Glutamatergic neuron (in vitro differentiated cells): Measurements from ENCODE around the gene SRGAP1. TPM values are rescaled to one million over a fixed set of nuclear protein-coding genes. Genes with fewer than 3 reads are reported as not detected.
"Not testable (repeated sequence)": the region's sequence is repeated elsewhere in the genome, so short reads cannot be mapped to it uniquely, and the experiment has no call there.

Experiments
- DNase-seq: peaks from one replicate; pipeline ENCODE4 v3.0.0; 2022
- H3K27ac Mint-ChIP-seq: one replicate; pipeline ENCODE4 v1.8.0; 2020; ENCODE audit warnings: mild to moderate bottlenecking, mixed read lengths, inconsistent platforms; ENCODE audit not compliant: unreplicated experiment
- H3K27me3 Mint-ChIP-seq: one replicate; pipeline ENCODE4 v1.8.0; 2020; ENCODE audit warnings: mild to moderate bottlenecking, moderate library complexity, mixed read lengths, inconsistent platforms; ENCODE audit not compliant: unreplicated experiment
- H3K36me3 Mint-ChIP-seq: one replicate; pipeline ENCODE4 v1.8.0; 2020; ENCODE audit warnings: mild to moderate bottlenecking, mixed read lengths, inconsistent platforms; ENCODE audit not compliant: unreplicated experiment
- H3K4me1 Mint-ChIP-seq: one replicate; pipeline ENCODE4 v1.8.0; 2020; ENCODE audit warnings: mild to moderate bottlenecking, low read depth, mixed read lengths, inconsistent platforms; ENCODE audit not compliant: unreplicated experiment
- H3K4me3 Mint-ChIP-seq: one replicate; pipeline ENCODE4 v1.8.0; 2020; ENCODE audit warnings: mild to moderate bottlenecking, mixed read lengths, inconsistent platforms; ENCODE audit not compliant: unreplicated experiment
- H3K9me3 Mint-ChIP-seq: one replicate; pipeline ENCODE4 v1.8.0; 2020; ENCODE audit warnings: mild to moderate bottlenecking, moderate library complexity, mixed read lengths, inconsistent platforms; ENCODE audit not compliant: unreplicated experiment
- CTCF ChIP-seq: fragments of 200-600 bp; sonication (generic); IDR thresholded peaks from one replicate; pipeline ENCODE4 v1.5.0; 2021; ENCODE audit not compliant: partially characterized antibody, unreplicated experiment
- total RNA-seq: library from RNA; stranded (reverse); fragmentation: NEBNext Ultra II Directional; extraction: Animal tissue kit (Norgen Biotek cat#: 25700); gene quantifications from one replicate; pipeline ENCODE4 v1.2.1, GENCODE V29; 2021; ENCODE audit not compliant: unreplicated experiment

Gene SRGAP1
- total RNA-seq, 1 donor from 2014 or later, result 52.0 TPM

GRCh38 chr12:64116969-64117368, 272.5 kb downstream of the SRGAP1 start:
- Mint-ChIP-seq H3K27ac (no peak overlapping the region), H3K4me1 (peaks cover 5% of the 10 kb centered on the region), H3K9me3 (peaks cover 5% of the 10 kb centered on the region), H3K4me3 (no peak overlapping the region), H3K36me3 (no peaks in the 10 kb centered on the region), H3K27me3 (no peaks in the 10 kb centered on the region)
- no peak for DNase-seq
- TF ChIP-seq CTCF, result no peak

- Mint-ChIP-seq H3K4me1 (peaks cover 5% of the 10 kb centered on the region), H3K36me3 (no peaks in the 10 kb centered on the region), H3K9me3 (peaks cover 5% of the 10 kb centered on the region), H3K27me3 (no peaks in the 10 kb centered on the region), H3K4me3 (no peak overlapping the region), H3K27ac (no peak overlapping the region)
- no peak for DNase-seq
- TF ChIP-seq CTCF, result no peak
Observed at GRCh38 chr12:64120568-64120967, 276.1 kb downstream of the SRGAP1 start.

- H3K9me3 Mint-ChIP-seq, DNase-seq, H3K27ac Mint-ChIP-seq, H3K36me3 Mint-ChIP-seq, H3K4me1 Mint-ChIP-seq, H3K27me3 Mint-ChIP-seq, H3K4me3 Mint-ChIP-seq: not testable (repeated sequence)
Observed at GRCh38 chr12:64121086-64121485, 276.6 kb downstream of the SRGAP1 start.

- Mint-ChIP-seq H3K27ac (no peak overlapping the region), H3K4me3 (no peak overlapping the region), H3K27me3 (no peaks in the 10 kb centered on the region), H3K4me1 (peaks cover 5% of the 10 kb centered on the region), H3K9me3 (peaks cover 5% of the 10 kb centered on the region), H3K36me3 (no peaks in the 10 kb centered on the region)
- DNase-seq, result no peak
- TF ChIP-seq CTCF, result no peak
Observed at GRCh38 chr12:64122154-64122553, 277.7 kb downstream of the SRGAP1 start.

GRCh38 chr12:64122995-64123394, 278.5 kb downstream of the SRGAP1 start:
- peaks cover 5% of the 10 kb centered on the region for H3K9me3 Mint-ChIP-seq
- no peak overlapping the region for H3K4me3 Mint-ChIP-seq
- no peak for DNase-seq
- H3K4me1 Mint-ChIP-seq, result peaks cover 5% of the 10 kb centered on the region
- H3K36me3 Mint-ChIP-seq, result no peaks in the 10 kb centered on the region
- H3K27ac Mint-ChIP-seq, result no peak overlapping the region
- H3K27me3 Mint-ChIP-seq, result no peaks in the 10 kb centered on the region
- no peak for TF ChIP-seq CTCF

GRCh38 chr12:64123448-64123847, 278.9 kb downstream of the SRGAP1 start:
- H3K4me3 Mint-ChIP-seq, result no peak overlapping the region
- no peak for DNase-seq
- no peaks in the 10 kb centered on the region for H3K27me3 Mint-ChIP-seq
- H3K4me1 Mint-ChIP-seq, result peaks cover 5% of the 10 kb centered on the region
- H3K9me3 Mint-ChIP-seq, result peaks cover 5% of the 10 kb centered on the region
- no peak for TF ChIP-seq CTCF
- no peak overlapping the region for H3K27ac Mint-ChIP-seq
- peaks cover 4% of the 10 kb centered on the region for H3K36me3 Mint-ChIP-seq
